Measurements from ENCODE around the gene VWF. TPM values are rescaled to one million over a fixed set of nuclear protein-coding genes. Genes with fewer than 3 reads are reported as not detected.

The VWF gene
- total RNA-seq, 1 donor from 2014 or later, result 468 TPM

- Histone ChIP-seq H3K27ac (no peak overlapping the region), H3K9me3 (no peaks in the 10 kb centered on the region), H3K4me3 (no peak overlapping the region), H3K4me1 (peaks cover 33% of the 10 kb centered on the region), H3K36me3 (peaks cover 3% of the 10 kb centered on the region), H3K27me3 (ENCODE audit: low read depth) (no peaks in the 10 kb centered on the region)
- intact Hi-C loops (cut with DNase I), result no loop called here
- ATAC-seq (no peak), DNase-seq (no peak)
- TF ChIP-seq, protein P1, sequence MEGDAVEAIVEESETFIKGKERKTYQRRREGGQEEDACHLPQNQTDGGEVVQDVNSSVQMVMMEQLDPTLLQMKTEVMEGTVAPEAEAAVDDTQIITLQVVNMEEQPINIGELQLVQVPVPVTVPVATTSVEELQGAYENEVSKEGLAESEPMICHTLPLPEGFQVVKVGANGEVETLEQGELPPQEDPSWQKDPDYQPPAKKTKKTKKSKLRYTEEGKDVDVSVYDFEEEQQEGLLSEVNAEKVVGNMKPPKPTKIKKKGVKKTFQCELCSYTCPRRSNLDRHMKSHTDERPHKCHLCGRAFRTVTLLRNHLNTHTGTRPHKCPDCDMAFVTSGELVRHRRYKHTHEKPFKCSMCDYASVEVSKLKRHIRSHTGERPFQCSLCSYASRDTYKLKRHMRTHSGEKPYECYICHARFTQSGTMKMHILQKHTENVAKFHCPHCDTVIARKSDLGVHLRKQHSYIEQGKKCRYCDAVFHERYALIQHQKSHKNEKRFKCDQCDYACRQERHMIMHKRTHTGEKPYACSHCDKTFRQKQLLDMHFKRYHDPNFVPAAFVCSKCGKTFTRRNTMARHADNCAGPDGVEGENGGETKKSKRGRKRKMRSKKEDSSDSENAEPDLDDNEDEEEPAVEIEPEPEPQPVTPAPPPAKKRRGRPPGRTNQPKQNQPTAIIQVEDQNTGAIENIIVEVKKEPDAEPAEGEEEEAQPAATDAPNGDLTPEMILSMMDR (IDR thresholded peaks at IDR 0.05), result no peak
These were observed 27.9 kb downstream of the VWF start for GRCh38 chr12:6096527-6096926.

GRCh38 chr12:6095269-6095668, 29.2 kb downstream of the VWF start:
- H3K27me3 ChIP-seq (ENCODE audit: low read depth), result no peaks in the 10 kb centered on the region
- peaks cover 3% of the 10 kb centered on the region for H3K36me3 ChIP-seq
- peaks cover 43% of the 10 kb centered on the region for H3K4me1 ChIP-seq
- TF ChIP-seq, protein P1 (IDR thresholded peaks at IDR 0.05), result no peak
- ATAC-seq (no peak), DNase-seq (no peak)
- intact Hi-C loops (cut with DNase I), result no loop called here
- no peak overlapping the region for H3K4me3 ChIP-seq
- H3K27ac ChIP-seq, result no peak overlapping the region
- H3K9me3 ChIP-seq, result no peaks in the 10 kb centered on the region

- TF ChIP-seq, protein P1 (IDR thresholded peaks at IDR 0.05), result no peak
- Histone ChIP-seq H3K9me3 (no peaks in the 10 kb centered on the region), H3K27ac (peak overlapping the region; percentile 44), H3K36me3 (peaks cover 3% of the 10 kb centered on the region), H3K4me1 (peaks cover 57% of the 10 kb centered on the region), H3K27me3 (ENCODE audit: low read depth) (no peaks in the 10 kb centered on the region), H3K4me3 (no peak overlapping the region)
- peak; percentile 42 to 54 for ATAC-seq
- intact Hi-C loops (cut with DNase I), result no loop called here
- DNase-seq, result no peak
These were observed 30.7 kb downstream of the VWF start for GRCh38 chr12:6093764-6094163.

DNA sequence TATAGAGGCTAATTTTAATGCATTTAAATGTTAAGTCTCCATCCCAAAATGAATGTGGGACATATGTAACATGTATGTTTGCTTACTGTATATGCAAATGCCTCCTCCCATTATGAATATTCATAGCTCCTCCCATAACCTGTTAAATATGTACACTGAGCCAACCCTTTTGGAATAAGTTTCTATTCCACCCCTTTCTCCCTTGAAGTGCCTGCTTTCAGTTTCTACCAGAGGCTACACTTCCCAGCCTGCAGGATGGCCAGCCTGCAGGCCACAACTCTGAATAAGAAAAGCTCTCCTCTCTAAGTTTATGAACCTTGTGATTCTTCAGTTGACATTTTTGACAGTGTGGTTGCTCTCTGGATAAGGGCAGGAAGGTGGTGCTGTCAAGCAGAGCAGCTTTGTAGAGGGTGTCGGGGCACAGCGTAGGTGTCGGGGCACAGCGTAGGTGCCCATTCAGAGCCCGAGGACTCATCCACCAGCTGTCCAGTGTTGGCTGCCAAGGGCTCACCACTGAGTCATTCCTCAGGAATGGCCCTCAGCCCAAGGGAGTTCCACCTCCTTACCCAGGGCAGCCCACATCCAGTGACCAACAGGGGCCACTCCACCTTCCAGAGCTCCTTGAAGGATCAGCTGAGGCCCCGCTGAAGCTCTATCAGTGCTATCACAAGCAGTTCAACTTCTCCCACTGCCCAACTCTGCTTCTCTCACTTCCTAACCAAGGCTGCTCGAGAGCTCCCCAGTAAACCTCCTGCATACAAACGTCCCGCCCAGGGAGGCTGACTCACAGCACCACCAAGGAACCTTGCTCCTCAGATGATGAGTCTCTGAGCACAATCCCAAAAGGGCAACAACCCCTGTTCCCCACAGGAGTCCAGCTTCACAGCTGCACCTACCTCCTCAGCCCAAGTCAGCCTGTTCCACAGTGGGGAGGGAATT, 31.4 kb downstream of the VWF start:
- TF ChIP-seq, protein P1 (IDR thresholded peaks at IDR 0.05), result no peak
- ATAC-seq (peak; percentile 92 to 94), DNase-seq (peak; percentile 81)
- Histone ChIP-seq H3K27ac (peak overlapping the region; percentile 44), H3K4me3 (no peak overlapping the region), H3K9me3 (no peaks in the 10 kb centered on the region), H3K36me3 (peaks cover 3% of the 10 kb centered on the region), H3K27me3 (ENCODE audit: low read depth) (no peaks in the 10 kb centered on the region), H3K4me1 (peaks cover 59% of the 10 kb centered on the region)
- intact Hi-C loops (cut with DNase I), result no loop called here

DNA sequence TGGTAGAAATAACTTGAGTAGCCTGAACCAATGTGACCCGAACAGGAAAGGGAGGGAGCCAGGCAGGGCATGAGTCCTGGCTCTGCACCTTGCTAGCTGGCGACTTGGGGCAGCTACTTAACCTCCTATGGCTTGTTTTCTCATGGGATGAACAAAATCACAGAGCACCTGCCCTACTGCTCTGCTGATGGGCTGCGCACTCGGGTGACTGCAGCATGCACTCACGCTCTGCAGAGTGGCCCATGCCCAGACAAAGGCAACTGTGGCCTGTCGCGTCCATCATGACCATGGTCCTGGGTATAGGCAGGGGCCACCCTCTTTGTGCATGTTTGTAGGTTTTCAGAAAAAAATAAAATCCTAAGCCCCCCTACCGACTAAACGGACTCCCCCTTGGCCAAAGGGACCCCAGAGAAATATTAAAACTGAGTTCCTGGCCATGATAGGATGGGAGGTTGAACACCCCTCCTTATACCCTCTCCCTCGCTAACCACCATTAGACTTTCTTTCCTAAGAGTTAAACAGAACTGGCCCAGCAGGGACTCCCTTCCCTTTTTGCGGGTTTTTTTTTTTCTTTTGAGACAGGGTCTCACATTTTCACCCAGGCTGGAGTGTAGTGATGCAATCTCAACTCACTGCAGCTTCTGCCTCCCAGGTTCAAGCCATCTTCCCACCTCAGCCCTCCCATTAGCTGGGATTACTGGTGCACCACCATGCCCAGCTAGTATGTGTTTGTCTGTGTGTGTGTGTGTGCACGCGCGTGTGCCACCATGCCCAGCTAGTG, 32.5 kb downstream of the VWF start:
- no peak for DNase-seq
- H3K4me3 ChIP-seq, result no peak overlapping the region
- no peak for ATAC-seq
- peaks cover 59% of the 10 kb centered on the region for H3K4me1 ChIP-seq
- no peaks in the 10 kb centered on the region for H3K27me3 ChIP-seq (ENCODE audit: low read depth)
- no peak overlapping the region for H3K27ac ChIP-seq
- TF ChIP-seq, protein P1 (IDR thresholded peaks at IDR 0.05), result no peak
- H3K9me3 ChIP-seq, result no peaks in the 10 kb centered on the region
- intact Hi-C loops (cut with DNase I), result no loop called here
- peaks cover 7% of the 10 kb centered on the region for H3K36me3 ChIP-seq

Measured in lower lobe of right lung (tissue), 2 donors.